ENCODE results near the gene FGF8.

FGF8 gene

GRCh38 chr10:101770331-101771215 lies 5.3 kb downstream of the FGF8 start:
- no peak overlapping the region for H3K4me3 ChIP-seq (ENCODE audit: low read depth, low read length)

- H3K4me3 ChIP-seq (ENCODE audit: low read depth, low read length): no peak overlapping the region
These were observed 6.3 kb downstream of the FGF8 start for GRCh38 chr10:101769541-101770180.

- H3K4me3 ChIP-seq (ENCODE audit: low read depth, low read length): no peak overlapping the region
These were observed 7.1 kb downstream of the FGF8 start for GRCh38 chr10:101768791-101769170.

GRCh38 chr10:101767966-101768790 lies 7.7 kb downstream of the FGF8 start:
- no peak overlapping the region for H3K4me3 ChIP-seq (ENCODE audit: low read depth, low read length)

GRCh38 chr10:101767600-101767945 lies 8.3 kb downstream of the FGF8 start:
- H3K4me3 ChIP-seq (ENCODE audit: low read depth, low read length): no peak overlapping the region

GRCh38 chr10:101766753-101767599 lies 8.9 kb downstream of the FGF8 start:
- H3K4me3 ChIP-seq (ENCODE audit: low read depth, low read length): no peak overlapping the region

- no peak overlapping the region for H3K4me3 ChIP-seq (ENCODE audit: low read depth, low read length)
These were observed 9.6 kb downstream of the FGF8 start for GRCh38 chr10:101766306-101766705.

GRCh38 chr10:101763141-101763846 lies 12.6 kb downstream of the FGF8 start:
- no peak overlapping the region for H3K4me3 ChIP-seq (ENCODE audit: low read depth, low read length)

- no peak overlapping the region for H3K4me3 ChIP-seq (ENCODE audit: low read depth, low read length)
These were observed 13.2 kb downstream of the FGF8 start for GRCh38 chr10:101762736-101763135.

GRCh38 chr10:101761226-101761625 lies 14.7 kb downstream of the FGF8 start:
- no peak overlapping the region for H3K4me3 ChIP-seq (ENCODE audit: low read depth, low read length)

- no peak overlapping the region for H3K4me3 ChIP-seq (ENCODE audit: low read depth, low read length)
These were observed 15.4 kb downstream of the FGF8 start for GRCh38 chr10:101760510-101760909.

GRCh38 chr10:101759309-101760247 lies 16.3 kb downstream of the FGF8 start:
- H3K4me3 ChIP-seq (ENCODE audit: low read depth, low read length): no peak overlapping the region

- H3K4me3 ChIP-seq (ENCODE audit: low read depth, low read length): no peak overlapping the region
These were observed 17.1 kb downstream of the FGF8 start for GRCh38 chr10:101758858-101759257.

- no peak overlapping the region for H3K4me3 ChIP-seq (ENCODE audit: low read depth, low read length)
These were observed 23.7 kb downstream of the FGF8 start for GRCh38 chr10:101752241-101752640.

- H3K4me3 ChIP-seq (ENCODE audit: low read depth, low read length): no peak overlapping the region
These were observed 26.6 kb downstream of the FGF8 start for GRCh38 chr10:101749047-101750016.

GRCh38 chr10:101748496-101748895 lies 27.4 kb downstream of the FGF8 start:
- no peak overlapping the region for H3K4me3 ChIP-seq (ENCODE audit: low read depth, low read length)

GRCh38 chr10:101745074-101745696 lies 30.7 kb downstream of the FGF8 start:
- no peak overlapping the region for H3K4me3 ChIP-seq (ENCODE audit: low read depth, low read length)

Measured in iPS-11a (cell line).